ENCODE results near the gene MEIS2.

Gene MEIS2

DNA sequence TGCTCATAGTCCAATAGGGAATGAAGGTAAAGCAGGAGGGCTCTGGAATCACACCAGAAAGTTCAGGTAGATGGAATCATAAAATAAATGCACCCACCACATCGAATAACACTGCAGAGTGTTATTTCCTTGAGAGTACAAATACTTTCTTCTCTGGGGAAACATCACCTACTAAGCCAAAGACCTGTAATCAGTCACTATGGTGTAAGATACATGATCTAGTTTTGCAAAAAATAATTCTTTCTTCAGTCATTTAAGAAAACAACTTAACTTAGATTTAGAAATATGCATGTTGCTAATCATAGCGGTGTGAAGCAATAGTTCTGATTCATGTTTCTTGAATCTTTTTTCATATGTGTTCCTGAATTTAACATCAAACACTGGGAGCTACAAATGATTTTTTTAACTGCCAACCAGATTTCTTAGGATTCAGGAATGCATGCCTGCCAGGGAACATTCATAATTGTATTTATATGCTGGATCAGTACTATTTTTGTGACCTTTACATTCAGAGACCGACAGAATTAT is 40.2 kb upstream of the MEIS2 start:
- Mint-ChIP-seq H3K27me3 (ENCODE audit: low read depth) (no peaks in the 10 kb centered on the region), H3K4me3 (no peak overlapping the region), H3K9me3 (no peaks in the 10 kb centered on the region), H3K4me1 (no peaks in the 10 kb centered on the region), H3K27ac (no peak overlapping the region), H3K36me3 (ENCODE audit: low read depth) (no peaks in the 10 kb centered on the region)
- TF ChIP-seq, protein P1, sequence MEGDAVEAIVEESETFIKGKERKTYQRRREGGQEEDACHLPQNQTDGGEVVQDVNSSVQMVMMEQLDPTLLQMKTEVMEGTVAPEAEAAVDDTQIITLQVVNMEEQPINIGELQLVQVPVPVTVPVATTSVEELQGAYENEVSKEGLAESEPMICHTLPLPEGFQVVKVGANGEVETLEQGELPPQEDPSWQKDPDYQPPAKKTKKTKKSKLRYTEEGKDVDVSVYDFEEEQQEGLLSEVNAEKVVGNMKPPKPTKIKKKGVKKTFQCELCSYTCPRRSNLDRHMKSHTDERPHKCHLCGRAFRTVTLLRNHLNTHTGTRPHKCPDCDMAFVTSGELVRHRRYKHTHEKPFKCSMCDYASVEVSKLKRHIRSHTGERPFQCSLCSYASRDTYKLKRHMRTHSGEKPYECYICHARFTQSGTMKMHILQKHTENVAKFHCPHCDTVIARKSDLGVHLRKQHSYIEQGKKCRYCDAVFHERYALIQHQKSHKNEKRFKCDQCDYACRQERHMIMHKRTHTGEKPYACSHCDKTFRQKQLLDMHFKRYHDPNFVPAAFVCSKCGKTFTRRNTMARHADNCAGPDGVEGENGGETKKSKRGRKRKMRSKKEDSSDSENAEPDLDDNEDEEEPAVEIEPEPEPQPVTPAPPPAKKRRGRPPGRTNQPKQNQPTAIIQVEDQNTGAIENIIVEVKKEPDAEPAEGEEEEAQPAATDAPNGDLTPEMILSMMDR (IDR thresholded peaks at IDR 0.05; ENCODE audit: unreplicated experiment in 3 of 3): no peak

DNA sequence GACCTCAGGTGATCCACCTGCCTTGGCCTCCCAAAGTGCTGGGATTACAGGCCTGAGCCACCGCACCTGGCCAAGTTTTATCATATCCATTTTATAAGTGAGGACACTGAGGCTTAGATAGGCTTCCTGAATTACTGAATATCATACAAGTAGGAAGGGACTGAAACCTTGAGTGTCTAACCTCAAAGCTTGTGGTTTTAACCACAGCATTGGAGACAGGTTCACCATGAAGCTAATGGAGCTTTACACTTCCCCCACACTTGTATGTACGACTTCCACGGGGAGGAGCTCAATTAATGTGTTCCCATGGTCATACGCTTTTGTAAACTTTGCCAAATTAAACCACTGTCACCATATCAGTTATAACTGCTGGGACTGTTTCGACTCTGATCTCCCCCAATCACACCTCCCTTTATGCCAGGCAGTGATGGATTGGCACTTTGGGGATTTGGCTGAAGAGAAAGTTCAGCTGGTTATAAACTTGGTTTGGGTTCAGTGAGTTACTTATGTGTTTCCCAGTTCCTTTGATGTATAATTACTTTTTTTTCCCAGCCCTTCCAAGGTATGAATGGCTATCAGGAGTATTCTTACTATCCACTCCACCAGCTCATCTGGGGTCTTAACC is 38.4 kb upstream of the MEIS2 start:
- Mint-ChIP-seq H3K9me3 (no peaks in the 10 kb centered on the region), H3K4me3 (no peak overlapping the region), H3K27ac (no peak overlapping the region), H3K36me3 (ENCODE audit: low read depth) (no peaks in the 10 kb centered on the region), H3K27me3 (ENCODE audit: low read depth) (no peaks in the 10 kb centered on the region), H3K4me1 (no peaks in the 10 kb centered on the region)
- TF ChIP-seq, protein P1 (IDR thresholded peaks at IDR 0.05; ENCODE audit: unreplicated experiment in 3 of 3): no peak

DNA sequence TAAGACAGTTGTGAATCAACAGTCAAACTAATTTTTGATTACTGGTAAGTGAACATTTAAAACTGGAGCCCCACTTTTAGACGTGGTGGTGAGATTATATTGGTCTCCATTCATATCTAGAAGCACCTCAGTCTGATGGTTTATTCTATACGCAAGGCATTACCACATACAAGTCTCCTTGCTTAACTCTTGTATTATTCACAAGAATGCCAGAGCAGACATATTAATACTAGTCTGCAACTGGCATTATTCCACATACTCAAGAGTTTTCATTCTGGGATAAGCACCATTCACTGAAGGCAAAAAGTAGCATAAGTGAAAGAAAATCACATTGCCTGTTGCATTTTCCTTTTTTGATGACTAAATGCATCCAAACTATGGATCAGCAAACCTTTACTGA is 36.9 kb upstream of the MEIS2 start:
- no peak overlapping the region for H3K4me3 Mint-ChIP-seq
- H3K27me3 Mint-ChIP-seq (ENCODE audit: low read depth): no peaks in the 10 kb centered on the region
- no peaks in the 10 kb centered on the region for H3K9me3 Mint-ChIP-seq
- H3K27ac Mint-ChIP-seq: no peak overlapping the region
- TF ChIP-seq, protein P1 (IDR thresholded peaks at IDR 0.05; ENCODE audit: unreplicated experiment in 3 of 3): no peak
- no peaks in the 10 kb centered on the region for H3K4me1 Mint-ChIP-seq
- no peaks in the 10 kb centered on the region for H3K36me3 Mint-ChIP-seq (ENCODE audit: low read depth)

DNA sequence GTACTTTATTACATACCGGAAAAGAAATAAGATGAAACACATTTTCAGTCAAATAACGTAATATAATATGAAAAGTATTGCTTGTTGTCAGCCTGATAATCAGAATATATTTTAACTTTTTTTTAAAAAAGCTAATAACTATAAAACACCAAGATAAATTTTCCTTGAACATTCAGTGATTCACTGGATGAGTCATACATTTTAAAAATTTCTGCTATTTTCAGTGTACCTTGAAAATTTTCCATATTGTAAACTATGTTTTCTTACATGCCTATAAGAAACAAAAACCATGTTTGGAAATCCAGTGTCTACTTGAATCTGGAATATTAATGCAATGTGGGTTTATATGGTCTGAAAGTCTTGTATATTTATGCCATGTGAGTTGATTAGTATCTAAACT is 36.3 kb upstream of the MEIS2 start:
- TF ChIP-seq, protein P1 (IDR thresholded peaks at IDR 0.05; ENCODE audit: unreplicated experiment in 3 of 3): no peak
- H3K9me3 Mint-ChIP-seq: no peaks in the 10 kb centered on the region
- H3K4me1 Mint-ChIP-seq: peaks cover 5% of the 10 kb centered on the region
- H3K27me3 Mint-ChIP-seq (ENCODE audit: low read depth): no peaks in the 10 kb centered on the region
- H3K4me3 Mint-ChIP-seq: no peak overlapping the region
- no peak overlapping the region for H3K27ac Mint-ChIP-seq
- H3K36me3 Mint-ChIP-seq (ENCODE audit: low read depth): no peaks in the 10 kb centered on the region

DNA sequence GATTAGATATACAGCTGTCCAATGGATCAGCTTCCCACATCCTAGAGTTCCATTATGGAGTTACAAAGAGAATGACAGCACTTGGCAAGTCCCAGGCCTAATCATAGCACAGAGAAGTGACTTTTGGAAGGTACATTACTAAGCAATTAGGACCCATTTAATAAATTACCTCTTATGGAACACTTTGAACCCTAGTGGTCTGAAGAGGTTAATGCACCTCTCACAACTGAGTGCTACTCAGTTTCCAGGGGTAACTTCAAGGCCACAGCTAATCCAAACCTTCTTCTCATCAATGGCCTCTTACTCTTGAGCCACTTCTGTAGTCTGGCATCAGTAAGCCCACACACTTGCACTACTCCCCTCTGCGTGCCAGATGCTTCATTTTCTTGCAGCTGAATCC is 34.9 kb upstream of the MEIS2 start:
- Mint-ChIP-seq H3K27me3 (ENCODE audit: low read depth) (peaks cover 4% of the 10 kb centered on the region), H3K9me3 (no peaks in the 10 kb centered on the region), H3K4me3 (no peak overlapping the region), H3K36me3 (ENCODE audit: low read depth) (no peaks in the 10 kb centered on the region), H3K27ac (no peak overlapping the region), H3K4me1 (peaks cover 6% of the 10 kb centered on the region)
- TF ChIP-seq, protein P1 (IDR thresholded peaks at IDR 0.05; ENCODE audit: unreplicated experiment in 3 of 3): no peak

DNA sequence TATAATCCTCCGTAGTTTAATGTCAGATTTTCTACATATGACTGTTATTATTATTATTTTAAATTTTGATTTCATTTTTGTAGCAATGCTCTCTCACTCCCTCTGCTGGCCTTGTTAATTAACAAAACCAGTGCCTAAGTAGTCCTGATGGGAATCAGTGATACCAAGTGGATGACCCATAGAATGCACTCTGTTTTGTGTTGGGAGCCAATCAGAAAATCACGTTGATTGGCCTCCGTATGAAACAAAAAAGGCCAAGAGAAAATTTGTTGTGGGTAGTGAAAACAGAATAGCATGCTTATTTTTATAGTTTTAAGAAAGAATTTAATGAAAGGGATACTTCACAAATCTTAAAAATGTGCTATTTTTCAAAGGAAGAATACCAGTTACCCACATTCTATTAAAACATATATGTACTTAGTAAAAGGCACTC is 34.4 kb upstream of the MEIS2 start:
- H3K4me1 Mint-ChIP-seq: peaks cover 6% of the 10 kb centered on the region
- TF ChIP-seq, protein P1 (IDR thresholded peaks at IDR 0.05; ENCODE audit: unreplicated experiment in 3 of 3): peak; percentile 70 to 77 (median 72)
- no peaks in the 10 kb centered on the region for H3K36me3 Mint-ChIP-seq (ENCODE audit: low read depth)
- peaks cover 4% of the 10 kb centered on the region for H3K27me3 Mint-ChIP-seq (ENCODE audit: low read depth)
- H3K27ac Mint-ChIP-seq: no peak overlapping the region
- H3K9me3 Mint-ChIP-seq: no peaks in the 10 kb centered on the region
- H3K4me3 Mint-ChIP-seq: no peak overlapping the region

All from nephron (organoid).